SK-N-MC (cell line): ENCODE measurements around the gene TOM1L2.

ENCODE experiments used
- EZH2 ChIP-seq: fragments of 200-600 bp; sonication (generic); IDR thresholded peaks from one replicate; pipeline ENCODE4 v1.6.1; 2017; ENCODE audit warnings: antibody characterized with exemption
- FOXP2 ChIP-seq: optimal IDR thresholded peaks from 2 replicates; pipeline ENCODE3; 2011; ENCODE audit warnings: mild to moderate bottlenecking, moderate library complexity; ENCODE audit not compliant: insufficient read depth; ENCODE audit errors: extremely low read length, control extremely low read depth
- POLR2AphosphoS5 ChIP-seq: IDR thresholded peaks from 2 replicates; pipeline ENCODE4 v1.6.1; 2012; ENCODE audit warnings: mild to moderate bottlenecking, low read depth, low read length, borderline replicate concordance

DNA sequence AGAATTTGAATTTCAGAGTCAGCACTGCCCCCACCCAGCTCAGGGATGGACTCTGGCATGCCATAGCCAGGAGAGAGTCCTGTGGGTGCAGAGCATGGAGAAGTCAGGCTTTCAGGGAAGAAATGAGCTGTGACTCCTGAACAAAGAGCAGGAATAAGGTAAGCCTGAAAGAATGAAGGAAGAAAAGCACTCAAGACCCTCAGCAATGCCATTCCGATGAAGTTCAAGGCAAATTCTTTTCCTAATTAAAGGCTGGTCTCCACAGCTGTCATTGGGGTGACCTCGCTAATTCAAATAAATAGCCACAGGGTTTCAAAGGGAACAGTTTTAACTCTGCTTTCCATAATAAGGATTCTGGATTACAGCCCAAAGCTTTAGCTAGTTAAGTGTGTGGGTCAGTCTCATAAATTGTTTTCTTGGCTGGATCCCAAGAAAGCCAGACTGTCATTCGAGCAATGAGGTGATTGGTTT lies 31.7 kb downstream of the TOM1L2 start:
- TF ChIP-seq POLR2AphosphoS5 (no peak), EZH2 (no peak), FOXP2 (no peak)
